SK-N-SH treated with all-trans-retinoic acid at 6 μM for 48 hours (cell line): ENCODE measurements around the gene OOSP4A.

Experiments
- ATAC-seq: fragments of 200-7000 bp; cut with Tn5 transposase; 3 replicates; pipeline ENCODE4 v1.9.1; 2020; ENCODE audit warnings: mild to moderate bottlenecking, moderate library complexity
- ARNTL ChIP-seq: fragments of 450-650 bp; formaldehyde crosslinking; IDR thresholded peaks from 2 replicates; pipeline ENCODE4 v1.5.0; 2020; ENCODE audit warnings: low read depth, mild to moderate bottlenecking, moderate library complexity, borderline replicate concordance
- BACH2 ChIP-seq: fragments of 250-450 bp; sonication (Bioruptor Pico); IDR thresholded peaks from 2 replicates; pipeline ENCODE4 v1.9.0; 2021; ENCODE audit warnings: mild to moderate bottlenecking, borderline replicate concordance
- CREB5 ChIP-seq: fragments of 250-450 bp; sonication (Bioruptor Pico); IDR thresholded peaks from 2 replicates; pipeline ENCODE4 v1.5.1; 2020; ENCODE audit warnings: low read depth, mild to moderate bottlenecking, moderate library complexity
- CSDC2 ChIP-seq: fragments of 250-450 bp; sonication (Bioruptor Pico); IDR thresholded peaks from 2 replicates; pipeline ENCODE4 v1.5.0; 2020; ENCODE audit warnings: mild to moderate bottlenecking, moderate library complexity
- CSRNP3 ChIP-seq: fragments of 250-450 bp; sonication (Bioruptor Pico); IDR thresholded peaks from 2 replicates; pipeline ENCODE4 v1.5.1; 2021; ENCODE audit warnings: mild to moderate bottlenecking, moderate library complexity
- ESRRG ChIP-seq: fragments of 250-450 bp; sonication (Bioruptor Pico); IDR thresholded peaks from 2 replicates; pipeline ENCODE4 v1.6.1; 2021; ENCODE audit warnings: mild to moderate bottlenecking
- ISL1 ChIP-seq: fragments of 250-450 bp; sonication (Bioruptor Pico); IDR thresholded peaks from 2 replicates; pipeline ENCODE4 v2.1.2; 2022; ENCODE audit warnings: mild to moderate bottlenecking, moderate library complexity
- OSR1 ChIP-seq: fragments of 250-450 bp; sonication (Bioruptor Pico); IDR thresholded peaks from 2 replicates; pipeline ENCODE4 v1.8.0; 2022; ENCODE audit warnings: moderate library complexity, mild to moderate bottlenecking, inconsistent platforms
- PATZ1 ChIP-seq: fragments of 250-450 bp; sonication (Bioruptor Pico); IDR thresholded peaks from 2 replicates; pipeline ENCODE4 v1.8.0; 2020; ENCODE audit warnings: mild to moderate bottlenecking, moderate library complexity, borderline replicate concordance
- POU6F1 ChIP-seq: fragments of 250-450 bp; sonication (Bioruptor Pico); IDR thresholded peaks from 2 replicates; pipeline ENCODE4 v1.8.0; 2021; ENCODE audit warnings: low read depth, mild to moderate bottlenecking, moderate library complexity, borderline replicate concordance
- SNAI2 ChIP-seq: fragments of 250-450 bp; sonication (Bioruptor Pico); IDR thresholded peaks from 2 replicates; pipeline ENCODE4 v1.5.0; 2020; ENCODE audit warnings: mild to moderate bottlenecking, moderate library complexity
- TCF4 ChIP-seq: fragments of 250-450 bp; sonication (Bioruptor Pico); IDR thresholded peaks from 2 replicates; pipeline ENCODE4 v1.8.0; 2021; ENCODE audit warnings: mild to moderate bottlenecking, moderate library complexity, borderline replicate concordance
- TOX ChIP-seq: fragments of 250-450 bp; sonication (Bioruptor Pico); IDR thresholded peaks from 2 replicates; pipeline ENCODE4 v1.8.0; 2021; ENCODE audit warnings: mild to moderate bottlenecking, moderate library complexity, borderline replicate concordance
- TSHZ2 ChIP-seq: fragments of 250-450 bp; sonication (Bioruptor Pico); IDR thresholded peaks from 2 replicates; pipeline ENCODE4 v1.5.0; 2020; ENCODE audit warnings: mild to moderate bottlenecking, moderate library complexity
- ZC3H10 ChIP-seq: fragments of 250-450 bp; sonication (Bioruptor Pico); IDR thresholded peaks from 2 replicates; pipeline ENCODE4 v1.5.1; 2021; ENCODE audit warnings: mild to moderate bottlenecking, moderate library complexity
- ZFP3 ChIP-seq: fragments of 250-450 bp; sonication (Bioruptor Pico); IDR thresholded peaks from 2 replicates; pipeline ENCODE4 v1.5.0; 2020; ENCODE audit warnings: mild to moderate bottlenecking, moderate library complexity
- ZFP30 ChIP-seq: fragments of 450-650 bp; formaldehyde crosslinking; IDR thresholded peaks from 2 replicates; pipeline ENCODE4 v1.5.0; 2022; ENCODE audit warnings: mild to moderate bottlenecking, moderate library complexity
- ZNF70 ChIP-seq: fragments of 450-650 bp; formaldehyde crosslinking; IDR thresholded peaks from 2 replicates; pipeline ENCODE4 v1.5.0; 2020; ENCODE audit warnings: mild to moderate bottlenecking, moderate library complexity
- ZNF8 ChIP-seq: fragments of 450-650 bp; formaldehyde crosslinking; IDR thresholded peaks from 2 replicates; pipeline ENCODE4 v1.5.0; 2020; ENCODE audit warnings: mild to moderate bottlenecking, moderate library complexity

Gene OOSP4A

GRCh38 chr11:59992425-59992824 is 28.6 kb downstream of the OOSP4A start:
- TF ChIP-seq TOX (CRISPR knock-in tag), result no peak
- no peak for TF ChIP-seq ARNTL
- no peak for TF ChIP-seq CREB5 (CRISPR knock-in tag)
- TF ChIP-seq POU6F1, result no peak
- no peak for TF ChIP-seq CSRNP3 (CRISPR knock-in tag)
- TF ChIP-seq BACH2 (CRISPR knock-in tag), result no peak
- TF ChIP-seq ESRRG (CRISPR knock-in tag), result no peak
- TF ChIP-seq, all 23 proteins: peak for 0

GRCh38 chr11:59997800-59998199 is 34.0 kb downstream of the OOSP4A start:
- ATAC-seq, result no peak
- TF ChIP-seq ZNF70 (CRISPR knock-in tag) (no peak), OSR1 (CRISPR knock-in tag) (no peak), TCF4 (CRISPR knock-in tag) (no peak)

More at GRCh38 chr11:59992425-59992824, 28.6 kb downstream of the OOSP4A start:
- ATAC-seq, result no peak

- TF ChIP-seq CSDC2 (CRISPR knock-in tag) (no peak), ZFP3 (CRISPR knock-in tag) (no peak), ISL1 (CRISPR knock-in tag) (no peak), SNAI2 (CRISPR knock-in tag) (no peak), ZC3H10 (no peak), ESRRG (CRISPR knock-in tag) (no peak), TOX (CRISPR knock-in tag) (no peak), ZFP30 (CRISPR knock-in tag) (no peak), ZNF70 (CRISPR knock-in tag) (no peak), TSHZ2 (CRISPR knock-in tag) (no peak), ZNF8 (CRISPR knock-in tag) (no peak), ARNTL (no peak), PATZ1 (no peak), OSR1 (CRISPR knock-in tag) (no peak), CREB5 (CRISPR knock-in tag) (no peak), CSRNP3 (CRISPR knock-in tag) (no peak)
- ATAC-seq, result no peak
Measured at GRCh38 chr11:59999691-60000090, 35.9 kb downstream of the OOSP4A start.
